ENCODE results near the gene B3GALT5.
A peak's percentile ranks its signal among the peaks of the same experiment; 100 is the strongest.

B3GALT5 gene

GRCh38 chr21:39575775-39576174, 37.0 kb upstream of the B3GALT5 start:
- Histone ChIP-seq H2BK120ac (ENCODE audit: low read depth, low read length) (no peak overlapping the region), H3K18ac (ENCODE audit: low read depth in 1 of 2, low read length in 2 of 2) (no peak overlapping the region), H3K36me3 (ENCODE audit: control insufficient read depth in 1 of 2, insufficient read depth in 2 of 2, low read depth in 1 of 2, low read length in 2 of 2) (no peaks in the 10 kb centered on the region), H3K27ac (ENCODE audit: low read length, poor library complexity, severe bottlenecking) (no peak overlapping the region), H2BK5ac (ENCODE audit: low read depth, low read length, poor library complexity, severe bottlenecking) (no peak overlapping the region), H3K27me3 (ENCODE audit: control insufficient read depth in 1 of 2, insufficient read depth in 1 of 2, low read length in 2 of 2) (no peaks in the 10 kb centered on the region), H3K23ac (ENCODE audit: low read length in 2 of 2) (no peak overlapping the region), H3K14ac (ENCODE audit: low read length in 2 of 2) (no peak overlapping the region), H3K9me3 (ENCODE audit: control insufficient read depth, low read length) (no peaks in the 10 kb centered on the region), H2BK12ac (ENCODE audit: low read length in 2 of 2) (no peak overlapping the region), H3K4ac (ENCODE audit: low read depth in 1 of 2, low read length in 2 of 2) (no peak overlapping the region), H3K4me3 (ENCODE audit: insufficient read depth in 1 of 2, low read depth in 1 of 2, low read length in 2 of 2) (no peak overlapping the region), H3K9ac (ENCODE audit: low read length) (no peak overlapping the region), H4K91ac (ENCODE audit: low read length) (no peak overlapping the region), H3K4me2 (ENCODE audit: low read length, poor library complexity, severe bottlenecking) (no peak overlapping the region), H2BK15ac (ENCODE audit: low read depth, poor library complexity, severe bottlenecking) (no peak overlapping the region), H3K79me1 (replicated peaks; ENCODE audit: low read length, poor library complexity, severe bottlenecking) (no peaks in the 10 kb centered on the region), H2AFZ (ENCODE audit: low read depth, low read length) (no peak overlapping the region), H4K8ac (ENCODE audit: low read length) (no peak overlapping the region), H2AK5ac (ENCODE audit: low read length, severe bottlenecking) (no peak overlapping the region), H3K4me1 (ENCODE audit: control insufficient read depth, insufficient read depth, low read depth, low read length) (peaks cover 2% of the 10 kb centered on the region)
- no peak for DNase-seq

GRCh38 chr21:39576518-39577128, 36.1 kb upstream of the B3GALT5 start:
- 31% methylated on average over 2 of the region's 3 CpGs for WGBS
- no peak for DNase-seq
- Histone ChIP-seq H2AFZ (ENCODE audit: low read depth, low read length) (no peak overlapping the region), H3K9me3 (ENCODE audit: control insufficient read depth, low read length) (no peaks in the 10 kb centered on the region), H2AK5ac (ENCODE audit: low read length, severe bottlenecking) (peak overlapping the region; percentile 13), H3K4ac (ENCODE audit: low read depth in 1 of 2, low read length in 2 of 2) (no peak overlapping the region), H2BK5ac (ENCODE audit: low read depth, low read length, poor library complexity, severe bottlenecking) (no peak overlapping the region), H2BK15ac (ENCODE audit: low read depth, poor library complexity, severe bottlenecking) (no peak overlapping the region), H2BK12ac (ENCODE audit: low read length in 2 of 2) (no peak overlapping the region), H3K18ac (ENCODE audit: low read depth in 1 of 2, low read length in 2 of 2) (no peak overlapping the region), H3K36me3 (ENCODE audit: control insufficient read depth in 1 of 2, insufficient read depth in 2 of 2, low read depth in 1 of 2, low read length in 2 of 2) (no peaks in the 10 kb centered on the region), H3K23ac (ENCODE audit: low read length in 2 of 2) (no peak overlapping the region), H3K14ac (ENCODE audit: low read length in 2 of 2) (no peak overlapping the region), H3K79me1 (replicated peaks; ENCODE audit: low read length, poor library complexity, severe bottlenecking) (no peaks in the 10 kb centered on the region), H3K27me3 (ENCODE audit: control insufficient read depth in 1 of 2, insufficient read depth in 1 of 2, low read length in 2 of 2) (peaks cover 0 to under 1% of the 10 kb centered on the region in 2 experiments), H4K91ac (ENCODE audit: low read length) (no peak overlapping the region), H3K4me1 (ENCODE audit: control insufficient read depth, insufficient read depth, low read depth, low read length) (peaks cover 2% of the 10 kb centered on the region), H3K4me3 (ENCODE audit: insufficient read depth in 1 of 2, low read depth in 1 of 2, low read length in 2 of 2) (no peak overlapping the region), H3K4me2 (ENCODE audit: low read length, poor library complexity, severe bottlenecking) (no peak overlapping the region), H4K8ac (ENCODE audit: low read length) (no peak overlapping the region), H2BK120ac (ENCODE audit: low read depth, low read length) (no peak overlapping the region), H3K9ac (ENCODE audit: low read length) (no peak overlapping the region), H3K27ac (ENCODE audit: low read length, poor library complexity, severe bottlenecking) (no peak overlapping the region)

- Histone ChIP-seq H2AFZ (ENCODE audit: low read depth, low read length) (no peak overlapping the region), H3K27ac (ENCODE audit: low read length, poor library complexity, severe bottlenecking) (no peak overlapping the region), H3K4me3 (ENCODE audit: insufficient read depth in 1 of 2, low read depth in 1 of 2, low read length in 2 of 2) (no peak overlapping the region), H3K18ac (ENCODE audit: low read depth in 1 of 2, low read length in 2 of 2) (no peak overlapping the region), H2BK15ac (ENCODE audit: low read depth, poor library complexity, severe bottlenecking) (no peak overlapping the region), H3K9me3 (ENCODE audit: control insufficient read depth, low read length) (peaks cover 1% of the 10 kb centered on the region), H3K79me1 (replicated peaks; ENCODE audit: low read length, poor library complexity, severe bottlenecking) (no peaks in the 10 kb centered on the region), H4K91ac (ENCODE audit: low read length) (no peak overlapping the region), H2BK120ac (ENCODE audit: low read depth, low read length) (no peak overlapping the region), H2BK5ac (ENCODE audit: low read depth, low read length, poor library complexity, severe bottlenecking) (no peak overlapping the region), H3K36me3 (ENCODE audit: control insufficient read depth in 1 of 2, insufficient read depth in 2 of 2, low read depth in 1 of 2, low read length in 2 of 2) (no peaks in the 10 kb centered on the region), H3K4ac (ENCODE audit: low read depth in 1 of 2, low read length in 2 of 2) (no peak overlapping the region), H3K27me3 (ENCODE audit: control insufficient read depth in 1 of 2, insufficient read depth in 1 of 2, low read length in 2 of 2) (peaks cover 0 to 3% of the 10 kb centered on the region in 2 experiments), H3K14ac (ENCODE audit: low read length in 2 of 2) (no peak overlapping the region), H3K23ac (ENCODE audit: low read length in 2 of 2) (no peak overlapping the region), H2AK5ac (ENCODE audit: low read length, severe bottlenecking) (no peak overlapping the region), H2BK12ac (ENCODE audit: low read length in 2 of 2) (no peak overlapping the region), H4K8ac (ENCODE audit: low read length) (no peak overlapping the region), H3K4me2 (ENCODE audit: low read length, poor library complexity, severe bottlenecking) (no peak overlapping the region), H3K9ac (ENCODE audit: low read length) (no peak overlapping the region), H3K4me1 (ENCODE audit: control insufficient read depth, insufficient read depth, low read depth, low read length) (peaks cover 2% of the 10 kb centered on the region)
- DNase-seq, result no peak
- WGBS, result 94% methylated on average over 14 of the region's 16 CpGs
These were observed 32.9 kb upstream of the B3GALT5 start for GRCh38 chr21:39579734-39580332.

GRCh38 chr21:39580744-39581143, 32.0 kb upstream of the B3GALT5 start:
- no peak overlapping the region for H4K8ac ChIP-seq (ENCODE audit: low read length)
- no peak overlapping the region for H3K23ac ChIP-seq (ENCODE audit: low read length in 2 of 2)
- H2BK120ac ChIP-seq (ENCODE audit: low read depth, low read length), result no peak overlapping the region
- peaks cover 7% of the 10 kb centered on the region for H3K9me3 ChIP-seq (ENCODE audit: control insufficient read depth, low read length)
- no peak overlapping the region for H2AFZ ChIP-seq (ENCODE audit: low read depth, low read length)
- H3K18ac ChIP-seq (ENCODE audit: low read depth in 1 of 2, low read length in 2 of 2), result no peak overlapping the region
- H2AK5ac ChIP-seq (ENCODE audit: low read length, severe bottlenecking), result no peak overlapping the region
- H3K4me1 ChIP-seq (ENCODE audit: control insufficient read depth, insufficient read depth, low read depth, low read length), result peaks cover 2% of the 10 kb centered on the region
- H2BK5ac ChIP-seq (ENCODE audit: low read depth, low read length, poor library complexity, severe bottlenecking), result no peak overlapping the region
- H3K4ac ChIP-seq (ENCODE audit: low read depth in 1 of 2, low read length in 2 of 2), result no peak overlapping the region
- H3K79me1 ChIP-seq (replicated peaks; ENCODE audit: low read length, poor library complexity, severe bottlenecking), result no peaks in the 10 kb centered on the region
- no peak overlapping the region for H4K91ac ChIP-seq (ENCODE audit: low read length)
- H3K14ac ChIP-seq (ENCODE audit: low read length in 2 of 2), result no peak overlapping the region
- H2BK15ac ChIP-seq (ENCODE audit: low read depth, poor library complexity, severe bottlenecking), result no peak overlapping the region
- H2BK12ac ChIP-seq (ENCODE audit: low read length in 2 of 2), result no peak overlapping the region
- H3K27me3 ChIP-seq (ENCODE audit: control insufficient read depth in 1 of 2, insufficient read depth in 1 of 2, low read length in 2 of 2), result peaks cover 0 to 3% of the 10 kb centered on the region in 2 experiments
- WGBS, result no CpG with 5 or more reads among the region's 2 CpGs
- no peak overlapping the region for H3K4me3 ChIP-seq (ENCODE audit: insufficient read depth in 1 of 2, low read depth in 1 of 2, low read length in 2 of 2)
- no peak for DNase-seq
- no peaks in the 10 kb centered on the region for H3K36me3 ChIP-seq (ENCODE audit: control insufficient read depth in 1 of 2, insufficient read depth in 2 of 2, low read depth in 1 of 2, low read length in 2 of 2)
- no peak overlapping the region for H3K9ac ChIP-seq (ENCODE audit: low read length)
- no peak overlapping the region for H3K4me2 ChIP-seq (ENCODE audit: low read length, poor library complexity, severe bottlenecking)
- H3K27ac ChIP-seq (ENCODE audit: low read length, poor library complexity, severe bottlenecking), result no peak overlapping the region

Data from mesenchymal stem cell (in vitro differentiated cells and primary cell).